Activated naive CD4-positive, alpha-beta T cell treated with anti-CD3 and anti-CD28 coated beads, Interleukin-2, amount 50 U/mL, for 16 hours (primary cell): ENCODE results near the gene RPS21.

ENCODE experiments used
- DNase-seq: peaks from one replicate; pipeline ENCODE4 v3.0.0-alpha.2; 2020

The RPS21 gene

DNA sequence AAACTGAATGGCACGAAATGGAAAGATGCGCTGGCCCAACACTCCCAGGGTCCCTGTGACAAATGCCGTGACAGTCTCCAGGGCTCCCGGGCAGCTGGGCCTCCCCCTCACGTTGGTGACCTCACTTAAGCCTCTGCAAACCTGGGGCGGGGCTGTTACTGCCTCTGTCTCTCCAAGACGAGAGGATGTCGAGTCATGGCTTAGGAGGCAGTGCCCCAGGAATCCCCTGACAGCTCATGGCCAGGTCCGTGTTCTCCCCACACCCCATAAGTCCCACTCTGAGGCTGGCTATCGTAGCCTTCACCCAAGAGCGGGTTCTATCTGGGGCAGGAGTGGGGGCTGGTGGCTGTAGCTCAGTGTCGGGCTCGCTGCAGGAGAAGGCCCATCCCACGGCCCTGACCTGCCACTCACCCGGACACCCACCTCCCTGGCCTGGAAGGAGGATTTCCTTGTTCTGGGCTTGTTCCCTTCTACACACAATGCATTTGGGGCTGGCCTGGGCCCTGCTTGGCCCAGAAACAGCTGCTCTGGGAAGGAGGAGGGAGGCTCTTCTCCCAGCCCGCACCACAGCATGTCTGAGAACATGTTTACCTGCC lies 5.6 kb upstream of the RPS21 start:
- DNase-seq, result no peak

GRCh38 chr20:62381842-62382241 lies 5.1 kb upstream of the RPS21 start:
- DNase-seq, result no peak

DNA sequence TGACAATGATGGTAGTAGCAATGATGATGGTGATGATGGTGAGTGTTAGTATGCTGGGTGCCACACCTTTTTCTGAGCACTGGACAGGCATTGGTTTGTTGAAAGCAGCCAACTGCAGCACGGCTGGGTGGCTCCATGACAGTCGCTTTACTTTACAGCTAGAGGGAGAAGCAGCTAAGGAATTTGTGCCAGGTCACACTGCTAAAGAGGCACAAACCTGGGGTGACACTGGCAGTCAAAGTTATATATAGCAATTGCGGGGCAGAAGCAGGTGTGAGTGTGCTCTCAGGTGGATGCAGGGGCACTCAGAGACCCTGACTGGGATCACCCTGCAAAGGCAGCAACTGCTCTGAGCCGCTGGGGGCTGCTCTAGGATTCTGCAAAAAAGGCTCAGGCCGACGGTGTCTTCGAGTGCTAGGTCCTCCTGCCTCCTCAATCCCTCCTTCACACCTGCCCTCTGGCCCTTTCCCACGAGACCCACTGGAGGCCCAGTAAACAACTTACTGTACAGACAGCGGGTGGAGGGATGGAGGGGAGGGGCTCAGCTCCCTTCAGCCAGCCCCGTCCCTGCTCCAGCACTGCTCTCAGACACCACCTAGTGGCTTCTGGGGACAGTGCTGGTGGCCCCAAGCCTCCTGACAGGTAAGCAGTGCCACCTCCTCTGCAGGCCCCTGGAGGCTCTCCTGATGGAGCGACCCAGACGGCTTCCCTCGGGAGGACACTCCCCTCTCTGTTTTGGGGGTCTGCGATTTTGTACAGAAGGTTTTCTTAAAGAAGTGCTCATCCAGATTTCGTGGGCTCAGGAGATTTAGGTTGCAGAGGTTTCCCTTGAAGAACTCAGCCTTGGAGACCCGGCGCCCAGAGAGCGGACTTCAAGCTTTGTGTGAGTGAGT lies 4.4 kb upstream of the RPS21 start:
- DNase-seq, result peak; percentile 84

GRCh38 chr20:62387219-62387913 lies 463 bp downstream of the RPS21 start:
- DNase-seq, result no peak

- DNase-seq, result no peak
These were observed 1.2 kb downstream of the RPS21 start for GRCh38 chr20:62387933-62388635.

DNA sequence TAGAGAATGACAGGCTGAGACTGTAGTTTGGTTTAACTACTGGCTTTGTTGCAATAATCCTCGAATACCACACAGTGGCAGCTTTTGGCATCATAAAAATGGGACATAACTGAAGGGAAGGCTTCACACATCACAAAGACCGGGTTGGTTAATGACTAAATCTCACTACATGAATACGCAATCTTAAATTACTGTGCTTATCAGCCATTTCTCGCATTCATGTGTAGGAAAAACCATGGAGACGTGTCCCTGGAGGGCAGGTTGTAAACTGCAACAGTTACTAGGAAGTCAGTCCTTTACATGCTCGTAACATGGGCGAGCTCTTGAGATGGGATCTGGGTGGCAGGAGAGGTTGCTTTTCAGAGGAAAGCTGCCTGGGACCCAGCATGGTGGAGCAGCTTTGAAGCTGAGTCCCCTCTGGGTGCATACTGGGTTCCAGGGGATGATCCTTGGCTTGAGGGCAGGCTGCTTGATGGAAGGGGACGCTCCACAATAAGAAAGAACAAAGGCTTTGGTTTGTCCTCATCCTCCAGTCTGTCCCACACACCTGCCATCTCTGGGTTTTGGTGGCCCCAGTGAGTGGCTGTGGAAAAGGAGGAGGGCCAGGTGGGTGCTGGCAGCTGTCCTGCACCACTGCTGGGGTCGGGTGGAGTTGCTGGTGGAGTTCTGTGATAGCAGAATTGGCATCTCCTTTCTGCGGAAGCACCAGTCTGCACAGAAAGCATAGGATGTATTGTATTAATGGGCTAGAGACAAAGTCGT lies 2.1 kb downstream of the RPS21 start:
- DNase-seq, result no peak

- DNase-seq, result no peak
These were observed 2.7 kb downstream of the RPS21 start for GRCh38 chr20:62389601-62390087.

GRCh38 chr20:62390317-62391164 lies 3.6 kb downstream of the RPS21 start:
- no peak for DNase-seq

DNA sequence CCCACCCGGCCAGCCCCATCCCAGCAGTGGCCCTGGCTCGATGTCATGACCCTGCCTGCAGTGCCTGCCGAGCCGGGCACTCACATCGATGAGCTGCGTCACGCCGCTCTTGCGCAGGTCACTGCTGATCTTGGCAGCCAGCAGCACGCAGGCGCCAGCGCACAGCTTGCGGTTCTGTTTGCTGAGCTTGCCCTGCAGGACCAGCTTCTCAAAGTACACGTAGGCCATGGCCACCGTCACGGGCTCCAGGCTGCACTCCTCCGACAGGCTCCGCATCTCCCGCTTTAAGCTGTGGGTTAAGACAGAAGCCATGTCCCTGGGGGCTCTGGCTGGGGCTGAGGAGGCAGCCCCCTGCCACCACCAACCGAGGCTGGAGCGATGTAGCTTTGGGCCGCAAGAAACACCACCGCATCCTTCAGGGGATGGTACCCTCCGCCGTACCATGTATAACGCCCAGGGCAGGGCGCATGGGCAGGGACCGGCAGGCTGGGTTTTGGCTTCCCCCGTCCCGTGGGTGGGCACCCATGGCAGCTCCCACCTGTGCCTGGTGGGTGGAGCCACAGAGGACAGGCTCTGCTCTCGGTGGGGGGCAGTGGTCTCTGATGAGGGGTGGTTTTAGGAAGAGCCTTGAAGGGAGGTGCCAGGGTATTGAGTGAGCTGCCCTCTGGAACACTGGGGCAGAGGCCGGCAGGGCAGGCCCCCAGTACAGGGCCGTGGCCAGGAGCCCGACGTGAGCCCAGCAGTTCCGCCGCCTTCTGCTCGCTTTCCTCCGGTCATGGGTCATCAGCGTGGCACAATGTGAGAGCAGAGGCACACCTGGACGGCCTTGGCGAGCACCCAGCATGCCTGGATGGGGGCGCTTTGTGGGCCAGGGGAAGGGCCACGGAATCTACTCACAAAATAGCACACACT lies 4.5 kb downstream of the RPS21 start:
- DNase-seq, result no peak

DNA sequence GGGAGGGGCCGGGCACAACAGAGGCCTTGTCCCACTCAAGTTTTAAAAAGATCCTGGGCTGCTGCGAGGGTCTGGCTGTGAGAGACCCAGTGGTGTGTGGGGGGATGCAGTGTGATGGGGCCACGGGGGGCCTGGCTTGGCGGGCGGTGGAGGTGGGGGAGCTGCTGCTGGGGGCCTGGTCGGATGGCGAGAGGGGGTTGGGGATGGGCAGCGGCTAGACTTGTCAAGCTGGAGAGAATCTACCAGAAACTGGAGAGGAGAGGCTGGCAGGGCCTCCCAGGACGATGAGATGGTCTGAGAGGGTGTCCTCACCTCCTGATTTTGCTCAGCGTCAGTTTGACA lies 5.1 kb downstream of the RPS21 start:
- no peak for DNase-seq

DNA sequence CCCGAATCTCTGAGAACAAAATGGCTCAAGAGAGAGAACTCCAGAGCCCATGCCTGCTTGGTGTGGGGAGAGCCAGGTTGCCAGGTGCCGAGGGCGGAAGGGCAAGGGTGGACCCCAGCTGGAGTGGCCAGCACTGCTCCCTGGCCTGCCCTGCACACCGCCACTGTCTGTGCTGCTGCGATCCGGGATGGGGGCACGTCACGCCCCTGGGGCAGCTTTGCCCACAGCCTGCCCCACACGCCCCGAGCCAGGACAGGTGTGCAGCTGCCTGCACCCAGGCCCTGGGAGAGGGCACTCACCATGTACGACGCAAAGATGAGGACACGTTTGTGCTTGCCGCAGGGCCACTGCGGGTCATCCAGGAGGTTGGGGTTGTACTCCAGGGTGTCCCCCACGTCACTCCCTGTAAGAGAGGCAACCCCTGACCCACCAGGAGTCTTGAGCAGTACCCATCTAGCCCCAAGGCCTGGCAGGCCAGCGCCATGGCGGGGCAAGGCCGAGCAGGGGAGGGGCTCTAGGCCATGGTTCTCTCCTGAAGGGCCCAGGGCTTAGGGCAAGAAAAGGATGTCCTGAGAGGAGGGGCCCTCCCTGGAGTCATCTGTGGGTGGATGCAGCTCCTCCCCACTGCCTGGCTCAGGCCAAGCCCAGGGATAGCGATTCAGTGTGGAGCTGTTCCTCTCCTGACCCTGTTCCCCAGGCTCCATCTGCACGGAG lies 5.9 kb downstream of the RPS21 start:
- DNase-seq, result no peak

- no peak for DNase-seq
These were observed 6.4 kb downstream of the RPS21 start for GRCh38 chr20:62393335-62393665.

GRCh38 chr20:62393830-62394229 lies 6.9 kb downstream of the RPS21 start:
- DNase-seq, result no peak

GRCh38 chr20:62394248-62395245 lies 7.6 kb downstream of the RPS21 start:
- no peak for DNase-seq

- DNase-seq, result no peak
These were observed 8.7 kb downstream of the RPS21 start for GRCh38 chr20:62395311-62396242.

- DNase-seq, result no peak
These were observed 9.7 kb downstream of the RPS21 start for GRCh38 chr20:62396367-62397239.
